ENCODE results near the gene ARFIP1. TPM values are rescaled to one million over a fixed set of nuclear protein-coding genes. Genes with fewer than 3 reads are reported as not detected.
A peak's percentile ranks its signal among the peaks of the same experiment; 100 is the strongest.

The ARFIP1 gene
- total RNA-seq, 4 donors from 2014 or later, result 34.3 to 45.1 (median 42.1) TPM

DNA sequence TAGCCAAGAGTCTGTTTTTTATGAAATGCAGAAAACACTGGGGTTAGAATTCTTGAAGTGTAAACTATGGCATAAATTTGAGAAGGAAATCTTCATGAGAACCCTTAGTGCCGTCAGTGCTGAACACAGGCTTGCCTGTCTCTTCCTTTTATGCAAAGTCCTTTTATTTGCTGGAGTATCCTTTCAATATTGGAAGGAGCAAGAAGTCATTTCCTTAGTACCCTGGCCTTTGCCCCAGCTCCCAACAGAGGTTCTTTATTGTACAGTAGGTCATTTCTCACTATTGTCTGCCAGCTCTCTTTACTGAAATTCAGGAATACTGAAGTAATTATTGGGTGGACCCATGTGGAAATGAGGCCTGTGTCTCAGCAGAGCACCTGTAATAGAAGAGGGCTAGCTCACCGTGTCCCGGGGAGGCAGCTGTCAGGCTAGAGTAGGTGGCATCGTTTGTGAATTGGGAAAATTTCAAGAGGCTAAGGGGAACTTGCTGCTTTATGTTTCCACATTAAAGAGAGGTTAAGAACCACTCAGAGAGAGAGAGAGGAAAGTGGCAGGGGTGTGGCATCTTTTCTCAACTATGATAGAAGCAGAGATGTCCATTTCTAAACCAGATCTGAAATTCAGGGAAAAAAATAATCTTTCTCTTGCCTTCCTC lies 165.0 kb downstream of the ARFIP1 start:
- TF ChIP-seq, protein P1, sequence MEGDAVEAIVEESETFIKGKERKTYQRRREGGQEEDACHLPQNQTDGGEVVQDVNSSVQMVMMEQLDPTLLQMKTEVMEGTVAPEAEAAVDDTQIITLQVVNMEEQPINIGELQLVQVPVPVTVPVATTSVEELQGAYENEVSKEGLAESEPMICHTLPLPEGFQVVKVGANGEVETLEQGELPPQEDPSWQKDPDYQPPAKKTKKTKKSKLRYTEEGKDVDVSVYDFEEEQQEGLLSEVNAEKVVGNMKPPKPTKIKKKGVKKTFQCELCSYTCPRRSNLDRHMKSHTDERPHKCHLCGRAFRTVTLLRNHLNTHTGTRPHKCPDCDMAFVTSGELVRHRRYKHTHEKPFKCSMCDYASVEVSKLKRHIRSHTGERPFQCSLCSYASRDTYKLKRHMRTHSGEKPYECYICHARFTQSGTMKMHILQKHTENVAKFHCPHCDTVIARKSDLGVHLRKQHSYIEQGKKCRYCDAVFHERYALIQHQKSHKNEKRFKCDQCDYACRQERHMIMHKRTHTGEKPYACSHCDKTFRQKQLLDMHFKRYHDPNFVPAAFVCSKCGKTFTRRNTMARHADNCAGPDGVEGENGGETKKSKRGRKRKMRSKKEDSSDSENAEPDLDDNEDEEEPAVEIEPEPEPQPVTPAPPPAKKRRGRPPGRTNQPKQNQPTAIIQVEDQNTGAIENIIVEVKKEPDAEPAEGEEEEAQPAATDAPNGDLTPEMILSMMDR (IDR thresholded peaks at IDR 0.05), result no peak
- TF ChIP-seq POLR2A (IDR thresholded peaks at IDR 0.05), result no peak
- no peaks in the 10 kb centered on the region for H3K9me3 ChIP-seq
- 40 to 41% methylated on average over 4 of the region's 4 CpGs for WGBS, 2 donors
- H3K4me1 ChIP-seq, result peaks cover 18 to 25% of the 10 kb centered on the region in 2 donors
- intact Hi-C loops (cut with DNase I), result no loop called here
- no peak overlapping the region for H3K4me3 ChIP-seq (replicated peaks in 1 of 3)
- no peaks in the 10 kb centered on the region for H3K27me3 ChIP-seq
- peak in 1 of 2 donors; percentile 29 for DNase-seq
- H3K36me3 ChIP-seq, result no peaks in the 10 kb centered on the region
- peak overlapping the region in 2 of 3 donors; percentile 2 to 30 for H3K27ac ChIP-seq

DNA sequence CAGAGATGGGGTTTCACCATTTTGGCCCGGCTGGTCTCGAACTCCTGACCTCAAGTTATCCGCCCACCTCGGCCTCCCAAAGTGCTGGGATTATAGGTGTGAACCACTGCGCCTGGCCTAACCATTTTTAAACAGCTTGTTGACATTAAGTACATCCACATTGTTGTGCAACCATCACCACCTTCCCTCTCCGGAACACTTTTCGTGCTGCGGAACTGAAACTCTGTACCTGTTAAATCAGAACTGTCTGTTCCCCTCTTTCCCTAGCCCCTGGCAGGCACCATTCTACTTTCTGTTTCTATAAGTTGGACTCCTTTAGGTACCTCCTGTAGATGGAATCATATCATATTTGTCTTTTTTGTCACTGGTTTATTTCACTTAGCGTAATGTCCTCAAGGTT lies 165.9 kb downstream of the ARFIP1 start:
- H3K27ac ChIP-seq, result peak overlapping the region in 1 of 3 donors; percentile 27
- intact Hi-C loops (cut with DNase I), result no loop called here
- H3K4me1 ChIP-seq, result peaks cover 19 to 20% of the 10 kb centered on the region in 2 donors
- H3K9me3 ChIP-seq, result no peaks in the 10 kb centered on the region
- 95 to 99% methylated on average over 9 of the region's 9 CpGs for WGBS, 2 donors
- H3K4me3 ChIP-seq (replicated peaks in 1 of 3), result no peak overlapping the region
- TF ChIP-seq, protein P1 (IDR thresholded peaks at IDR 0.05), result no peak
- TF ChIP-seq POLR2A (IDR thresholded peaks at IDR 0.05), result no peak
- no peak for DNase-seq
- no peaks in the 10 kb centered on the region for H3K27me3 ChIP-seq
- no peaks in the 10 kb centered on the region for H3K36me3 ChIP-seq

GRCh38 chr4:152946446-152946845 lies 166.7 kb downstream of the ARFIP1 start:
- H3K27ac ChIP-seq, result peak overlapping the region in 1 of 3 donors; percentile 4
- no peaks in the 10 kb centered on the region for H3K27me3 ChIP-seq
- intact Hi-C loops (cut with DNase I), result no loop called here
- peaks cover 19 to 20% of the 10 kb centered on the region in 2 donors for H3K4me1 ChIP-seq
- H3K36me3 ChIP-seq, result no peaks in the 10 kb centered on the region
- DNase-seq, result no peak
- WGBS, 2 donors, result 94 to 97% methylated on average over 4 of the region's 4 CpGs
- H3K4me3 ChIP-seq (replicated peaks in 1 of 3), result no peak overlapping the region
- TF ChIP-seq, protein P1 (IDR thresholded peaks at IDR 0.05), result no peak
- no peak for TF ChIP-seq POLR2A (IDR thresholded peaks at IDR 0.05)
- H3K9me3 ChIP-seq, result no peaks in the 10 kb centered on the region

GRCh38 chr4:152947311-152947710 lies 167.6 kb downstream of the ARFIP1 start:
- WGBS, 2 donors, result 74 to 78% methylated on average over 2 of the region's 2 CpGs
- DNase-seq, result no peak
- intact Hi-C loops (cut with DNase I), result no loop called here

GRCh38 chr4:152949930-152950329 lies 170.2 kb downstream of the ARFIP1 start:
- no peak for TF ChIP-seq POLR2A (IDR thresholded peaks at IDR 0.05)
- TF ChIP-seq, protein P1 (IDR thresholded peaks at IDR 0.05), result no peak
- no peaks in the 10 kb centered on the region for H3K9me3 ChIP-seq
- intact Hi-C loops (cut with DNase I), result no loop called here
- H3K27ac ChIP-seq, result no peak overlapping the region
- no peak overlapping the region for H3K4me3 ChIP-seq (replicated peaks in 1 of 3)
- H3K4me1 ChIP-seq, result peaks cover 7 to 12% of the 10 kb centered on the region in 2 donors
- 81 to 83% methylated on average over 8 of the region's 8 CpGs for WGBS, 2 donors
- peaks cover 0 to 6% of the 10 kb centered on the region in 2 donors for H3K36me3 ChIP-seq
- no peaks in the 10 kb centered on the region for H3K27me3 ChIP-seq
- no peak for DNase-seq

More at GRCh38 chr4:152947311-152947710, 167.6 kb downstream of the ARFIP1 start:
- Histone ChIP-seq H3K36me3 (no peaks in the 10 kb centered on the region), H3K4me3 (replicated peaks in 1 of 3) (no peak overlapping the region), H3K9me3 (no peaks in the 10 kb centered on the region), H3K4me1 (peaks cover 19 to 20% of the 10 kb centered on the region in 2 donors), H3K27me3 (no peaks in the 10 kb centered on the region), H3K27ac (peak overlapping the region in 1 of 3 donors; percentile 2)
- TF ChIP-seq, protein P1 (IDR thresholded peaks at IDR 0.05), result no peak
- TF ChIP-seq POLR2A (IDR thresholded peaks at IDR 0.05), result no peak
